Endothelial cell of umbilical vein (primary cell): ENCODE measurements around the gene CTTNBP2. TPM values are rescaled to one million over a fixed set of nuclear protein-coding genes. Genes with fewer than 3 reads are reported as not detected.

Experiments used
- BruUV-seq: library from RNA; stranded (reverse); fragments of 400-500 nt; replicated peaks from 2 replicates; lab custom pipeline; 2021; lab: Mats Ljungman, UMichigan
- CTCF ChIA-PET: fragments of 300-600, 350-600 bp; sonication (Branson Sonifier 250); formaldehyde crosslinking; loops from one replicate; lab custom pipeline; 2021; ENCODE audit warnings: antibody characterized with exemption, inconsistent platforms; lab: Charles Lee
- POLR2A ChIA-PET: fragments of 300-600, 350-600 bp; sonication (Branson Sonifier 250); formaldehyde crosslinking; loops from one replicate; lab custom pipeline; 2021; ENCODE audit warnings: antibody characterized with exemption, inconsistent platforms; lab: Charles Lee
- DNase-seq: peaks from one replicate; pipeline ENCODE4 v3.0.0-alpha.2; 2011; ENCODE audit warnings: low read depth, low spot score
- FAIRE-seq: peaks from 2 replicates; lab custom pipeline; 2011; peaks lifted over from hg19 to GRCh38; lab: Jason Lieb, UNC
- H2AFZ ChIP-seq: 2 replicates; pipeline ENCODE4 v1.6.0; 2012; ENCODE audit warnings: low read depth, low read length, control low read depth, inconsistent platforms
- H3K27ac ChIP-seq: 2 replicates; pipeline ENCODE4 v1.5.1; 2011; ENCODE audit warnings: low read depth, mild to moderate bottlenecking, control low read depth, low read length, moderate library complexity; ENCODE audit not compliant: insufficient read depth
- H3K27me3 ChIP-seq, 2 experiments: 2 replicates each; pipeline versions ENCODE4 v1.6.0 to v1.6.1; 2011; ENCODE audit warnings: low read length in 2 of 2, mixed read lengths in 1 of 2; ENCODE audit not compliant: control insufficient read depth in 2 of 2, insufficient read depth in 2 of 2
- H3K36me3 ChIP-seq, 2 experiments: 2 replicates in 1 of 2; 3 replicates in 1 of 2; pipeline ENCODE4 v1.5.1; 2011; ENCODE audit warnings: low read length in 2 of 2, mild to moderate bottlenecking in 1 of 2, moderate library complexity in 1 of 2; ENCODE audit not compliant: control insufficient read depth in 2 of 2, insufficient read depth in 2 of 2; ENCODE audit errors: extremely low read depth in 1 of 2
- H3K4me1 ChIP-seq: 3 replicates; pipeline ENCODE4 v1.5.1; 2011; ENCODE audit warnings: mild to moderate bottlenecking, low read length; ENCODE audit not compliant: control insufficient read depth, insufficient read depth; ENCODE audit errors: extremely low read depth
- H3K4me2 ChIP-seq: 2 replicates; pipeline ENCODE4 v1.6.1; 2011; ENCODE audit warnings: low read length, control low read depth, mixed read lengths; ENCODE audit not compliant: insufficient read depth
- H3K4me3 ChIP-seq, 3 experiments: fragments of 200-600 bp in 1 of 3; sonication (generic), shearing (Covaris generic) in 1 of 3; replicated peaks in 1 of 3; 2 replicates each; pipeline ENCODE4 v1.5.1; 2011 to 2016; ENCODE audit warnings: control low read depth in 3 of 3, low read length in 3 of 3, mild to moderate bottlenecking in 2 of 3, inconsistent platforms in 1 of 3, low read depth in 1 of 3, moderate library complexity in 1 of 3; ENCODE audit not compliant: insufficient read depth in 1 of 3
- H3K79me2 ChIP-seq: 2 replicates; pipeline ENCODE4 v1.6.0; 2012; ENCODE audit warnings: low read length, inconsistent platforms; ENCODE audit not compliant: control insufficient read depth, insufficient read depth
- H3K9ac ChIP-seq: replicated peaks from 2 replicates; pipeline ENCODE3; 2011; ENCODE audit warnings: low read length, control low read depth; ENCODE audit not compliant: insufficient read depth; ENCODE audit errors: extremely low read depth
- H3K9me1 ChIP-seq: replicated peaks from 3 replicates; pipeline ENCODE4 v1.6.0; 2011; ENCODE audit warnings: mild to moderate bottlenecking, low read length; ENCODE audit not compliant: control insufficient read depth, insufficient read depth; ENCODE audit errors: extremely low read depth
- H3K9me3 ChIP-seq: replicated peaks from 2 replicates; pipeline ENCODE4 v1.5.1; 2012; ENCODE audit warnings: low read length, inconsistent platforms; ENCODE audit not compliant: control insufficient read depth, insufficient read depth
- H4K20me1 ChIP-seq: replicated peaks from 2 replicates; pipeline ENCODE3; 2011; ENCODE audit warnings: mild to moderate bottlenecking, low read length; ENCODE audit not compliant: control insufficient read depth, insufficient read depth; ENCODE audit errors: extremely low read depth
- CTCF ChIP-seq, 2 donors: IDR thresholded peaks; 1 replicate in 1 of 2; 2 replicates in 1 of 2; pipeline ENCODE4 v1.5.1; 2011; ENCODE audit warnings: low read length in 2 of 2, mild to moderate bottlenecking in 2 of 2, moderate library complexity in 2 of 2, control low read depth in 1 of 2, inconsistent platforms in 1 of 2, low read depth in 1 of 2; ENCODE audit not compliant: insufficient read depth in 1 of 2; ENCODE audit errors: extremely low read depth in 1 of 2
- EZH2 ChIP-seq: IDR thresholded peaks from 2 replicates; pipeline ENCODE4 v1.6.1; 2012; ENCODE audit warnings: borderline replicate concordance, low read depth, mild to moderate bottlenecking, moderate library complexity, low read length, inconsistent platforms; ENCODE audit not compliant: severe bottlenecking
- FOS ChIP-seq: IDR thresholded peaks from 2 replicates; pipeline ENCODE4 v1.6.1; 2011; ENCODE audit warnings: mild to moderate bottlenecking, low read length, moderate library complexity, borderline replicate concordance; ENCODE audit not compliant: insufficient read depth
- GATA2 ChIP-seq: IDR thresholded peaks from 2 replicates; pipeline ENCODE4 v1.7.0; 2011; ENCODE audit warnings: low read depth, mild to moderate bottlenecking, moderate library complexity, mixed read lengths, low read length; ENCODE audit not compliant: insufficient read length, insufficient read depth
- JUN ChIP-seq: IDR thresholded peaks from 2 replicates; pipeline ENCODE4 v1.6.1; 2011; ENCODE audit warnings: borderline replicate concordance, low read depth; ENCODE audit not compliant: insufficient read length, insufficient read depth
- MAX ChIP-seq: IDR thresholded peaks from 2 replicates; pipeline ENCODE4 v1.6.1; 2011; ENCODE audit not compliant: insufficient read depth, insufficient read length
- MYC ChIP-seq: IDR thresholded peaks from one replicate; pipeline ENCODE4 v1.6.1; 2011; ENCODE audit warnings: mild to moderate bottlenecking, low read depth, low read length
- POLR2A ChIP-seq: IDR thresholded peaks from 2 replicates; pipeline ENCODE4 v1.6.1; 2012; ENCODE audit warnings: low read depth, mild to moderate bottlenecking, control low read depth, low read length
- POLR2AphosphoS5 ChIP-seq: IDR thresholded peaks from 2 replicates; pipeline ENCODE4 v1.6.1; 2012; ENCODE audit warnings: low read depth, mild to moderate bottlenecking, control low read depth, low read length, moderate library complexity; ENCODE audit not compliant: insufficient read depth
- dilution Hi-C: fragments of 300-500 bp; cut with MboI; formaldehyde crosslinking; loops from one replicate; pipeline ENCODE4 v1.15.0; 2019; ENCODE audit warnings: low sequenced_read_pairs; ENCODE audit not compliant: extremely low pct_ligation_motif_present
- intact Hi-C: fragments of 100-400 bp; cut with micrococcal nuclease; formaldehyde crosslinking; loops from one replicate; pipeline ENCODE4 v1.10.0; 2022
- polyA plus RNA-seq, 4 experiments: library from polyadenylated mRNA; depleted of rRNA in 3 of 4; stranded (reverse) in 3 of 4; unstranded in 1 of 4; fragments of >200 nt; gene quantifications; 2 replicates each; pipeline versions ENCODE4 v1.2.1 to v1.2.3, GENCODE V29; 2011 to 2012; ENCODE audit warnings: missing spikeins in 1 of 4
- total RNA-seq: library from RNA; stranded (reverse); gene quantifications from 2 replicates; pipeline ENCODE4 v1.2.3, GENCODE V29; 2021

Gene CTTNBP2
- total and polyA plus RNA-seq, 2 donors (not counting 3 experiments of a cell fraction or from before 2014, with no cell fraction given) = 0.08 to 0.35 TPM

GRCh38 chr7:117835016-117835664 lies 38.1 kb downstream of the CTTNBP2 start:
- POLR2A ChIA-PET = no interaction called here
- Histone ChIP-seq H2AFZ (no peak overlapping the region), H3K4me3 (no peak overlapping the region), H3K36me3 (no peaks in the 10 kb centered on the region), H3K9me1 (no peaks in the 10 kb centered on the region), H3K27me3 (no peaks in the 10 kb centered on the region), H3K4me2 (no peak overlapping the region), H3K9me3 (no peaks in the 10 kb centered on the region), H3K9ac (no peak overlapping the region), H3K27ac (no peak overlapping the region), H3K79me2 (no peaks in the 10 kb centered on the region), H4K20me1 (no peaks in the 10 kb centered on the region), H3K4me1 (no peaks in the 10 kb centered on the region)
- intact Hi-C loops (no loop called here), dilution Hi-C loops (no loop called here)
- CTCF ChIA-PET = no interaction called here
- TF ChIP-seq CTCF (IDR thresholded peaks at IDR 0.05; ENCODE audit: extremely low read depth in 1 of 2, insufficient read depth in 1 of 2, low read depth in 1 of 2, low read length in 2 of 2) (no peak), MYC (no peak), GATA2 (no peak), FOS (no peak), JUN (no peak), MAX (no peak), EZH2 (no peak), POLR2AphosphoS5 (no peak), POLR2A (no peak)
- no peak for DNase-seq
- no TSS peak for BruUV-seq
- FAIRE-seq = no peak
